HepG2 (cell line): ENCODE measurements around the gene MEGF6. TPM values are rescaled to one million over a fixed set of nuclear protein-coding genes. Genes with fewer than 3 reads are reported as not detected.

ENCODE experiments used
- ARNT2 ChIP-seq: sonication (generic); formaldehyde crosslinking; IDR thresholded peaks from 2 replicates; pipeline ENCODE4 v1.8.0; 2022; ENCODE audit warnings: mild to moderate bottlenecking, low read depth, missing genetic modification reagents, moderate library complexity
- ATF1 ChIP-seq: IDR thresholded peaks from 2 replicates; pipeline ENCODE4 v1.6.1; 2016; ENCODE audit warnings: mild to moderate bottlenecking, control low read depth
- HDAC6 ChIP-seq: fragments of 200-600 bp; sonication (generic); IDR thresholded peaks from 2 replicates; pipeline ENCODE4 v1.7.0; 2017; ENCODE audit warnings: mild to moderate bottlenecking, antibody characterized with exemption, low read length, low read depth
- HHEX ChIP-seq: IDR thresholded peaks from 2 replicates; pipeline ENCODE4 v1.6.1; 2016; ENCODE audit warnings: control low read depth
- HMGXB4 ChIP-seq, 2 experiments: sonication (generic) in 1 of 2; formaldehyde crosslinking in 1 of 2; IDR thresholded peaks; 2 replicates each; pipeline versions ENCODE4 v1.4.0 to v1.6.1; 2018 to 2020; ENCODE audit warnings: missing genetic modification reagents in 2 of 2, borderline replicate concordance in 1 of 2, low read depth in 1 of 2, mild to moderate bottlenecking in 1 of 2, missing biosample characterization in 1 of 2
- HNRNPK ChIP-seq: fragments of 200-400 bp; formaldehyde crosslinking; IDR thresholded peaks from 2 replicates; pipeline ENCODE4 v1.6.1; 2018; ENCODE audit warnings: low read length, low read depth, moderate library complexity, mild to moderate bottlenecking; ENCODE audit not compliant: poor library complexity, severe bottlenecking
- HOXD1 ChIP-seq: sonication (generic); formaldehyde crosslinking; IDR thresholded peaks from 2 replicates; pipeline ENCODE4 v1.5.0; 2020; ENCODE audit warnings: missing genetic modification reagents
- IKZF4 ChIP-seq: sonication (generic); formaldehyde crosslinking; IDR thresholded peaks from 2 replicates; pipeline ENCODE4 v1.5.1; 2020; ENCODE audit warnings: borderline replicate concordance, mild to moderate bottlenecking, low read depth, missing genetic modification reagents; ENCODE audit errors: not compliant biosample characterization
- KMT2B ChIP-seq: IDR thresholded peaks from 2 replicates; pipeline ENCODE4 v1.6.1; 2016; ENCODE audit warnings: missing genetic modification reagents, missing compliant biosample characterization
- MAX ChIP-seq: IDR thresholded peaks from 2 replicates; pipeline ENCODE4 v1.6.1; 2012; ENCODE audit warnings: inconsistent platforms
- MYPOP ChIP-seq: sonication (generic); formaldehyde crosslinking; IDR thresholded peaks from 2 replicates; pipeline ENCODE4 v1.8.1; 2023; ENCODE audit warnings: mild to moderate bottlenecking, moderate library complexity, missing genetic modification reagents
- NFYC ChIP-seq: IDR thresholded peaks from 2 replicates; pipeline ENCODE4 v1.6.1; 2016; ENCODE audit warnings: missing genetic modification reagents, missing compliant biosample characterization
- POLR2G ChIP-seq: fragments of 200-400 bp; formaldehyde crosslinking; IDR thresholded peaks from 2 replicates; pipeline ENCODE4 v1.6.1; 2018; ENCODE audit warnings: mild to moderate bottlenecking, low read depth, low read length, moderate library complexity
- TAF15 ChIP-seq: fragments of 200-400 bp; formaldehyde crosslinking; IDR thresholded peaks from one replicate; pipeline ENCODE4 v1.6.1; 2018; ENCODE audit warnings: mild to moderate bottlenecking, low read depth, low read length; ENCODE audit not compliant: poor library complexity, severe bottlenecking
- TFAP4 ChIP-seq: sonication (generic); IDR thresholded peaks from 2 replicates; pipeline ENCODE4 v1.6.1; 2016; ENCODE audit warnings: low read depth, borderline replicate concordance
- YEATS2 ChIP-seq: sonication (generic); formaldehyde crosslinking; IDR thresholded peaks from 2 replicates; pipeline ENCODE4 v1.4.0; 2020; ENCODE audit warnings: missing genetic modification reagents, borderline replicate concordance
- ZFP1 ChIP-seq: IDR thresholded peaks from 2 replicates; pipeline ENCODE4 v1.6.1; 2016
- ZNF205 ChIP-seq: IDR thresholded peaks from 2 replicates; pipeline ENCODE4 v1.6.1; 2018; ENCODE audit warnings: missing biosample characterization, missing genetic modification reagents
- ZNF232 ChIP-seq: sonication (generic); formaldehyde crosslinking; IDR thresholded peaks from 2 replicates; pipeline ENCODE4 v1.4.0; 2020; ENCODE audit warnings: missing genetic modification reagents, borderline replicate concordance
- ZNF672 ChIP-seq: sonication (generic); formaldehyde crosslinking; IDR thresholded peaks from 2 replicates; pipeline ENCODE4 v1.8.1; 2022; ENCODE audit warnings: missing genetic modification reagents
- ZNF710 ChIP-seq: sonication (generic); formaldehyde crosslinking; IDR thresholded peaks from 2 replicates; pipeline ENCODE4 v1.5.0; 2020; ENCODE audit warnings: mild to moderate bottlenecking, missing genetic modification reagents, borderline replicate concordance
- ZNF766 ChIP-seq: sonication (generic); formaldehyde crosslinking; IDR thresholded peaks from 2 replicates; pipeline ENCODE4 v1.5.0; 2020; ENCODE audit warnings: missing genetic modification reagents, borderline replicate concordance
- ZSCAN30 ChIP-seq: sonication (generic); formaldehyde crosslinking; IDR thresholded peaks from 2 replicates; pipeline ENCODE4 v1.5.0; 2020; ENCODE audit warnings: mild to moderate bottlenecking, missing genetic modification reagents
- polyA plus RNA-seq, 8 experiments: library from polyadenylated mRNA; depleted of rRNA in 3 of 8; stranded (reverse) in 7 of 8; unstranded in 1 of 8; fragments of >200 nt; fragmentation: Illumina TruSeq in 4 of 8; extraction: Trizol in 4 of 8; gene quantifications; 2 replicates each; pipeline versions ENCODE4 v1.2.1 to v1.2.3, GENCODE V29; 2011 to 2016; ENCODE audit warnings: low read depth in 4 of 8, missing spikeins in 1 of 8, mixed read lengths in 1 of 8; ENCODE audit not compliant: insufficient read depth in 1 of 8
- total RNA-seq, 5 experiments: library from RNA; depleted of rRNA; stranded (reverse); fragments of >200 nt; fragmentation: Illumina TruSeq; extraction: Trizol; gene quantifications; 2 replicates each; pipeline ENCODE4 v1.2.3, GENCODE V29; 2016; ENCODE audit warnings: low read depth in 1 of 5

Gene MEGF6
- total and polyA plus RNA-seq, 2 of the 13 experiments (the other 11 are each of a cell fraction or from before 2014, with no cell fraction given), result 1.9 TPM

GRCh38 chr1:3625151-3625907 is 14.0 kb upstream of the MEGF6 start (continued):
- peak in 1 of 2 experiments; percentile 61; a peak in 2 of 4 replicates for TF ChIP-seq HMGXB4 (CRISPR knock-in tag; IDR thresholded peaks at IDR 0.05; ENCODE audit: borderline replicate concordance in 1 of 2, low read depth in 1 of 2)
- peak; percentile 66; the same call in 1 of the 2 replicates for TF ChIP-seq ARNT2 (CRISPR knock-in tag)
- no peak for TF ChIP-seq YEATS2 (CRISPR knock-in tag)
- peak; percentile 70 for TF ChIP-seq ZNF710
- TF ChIP-seq HHEX (CRISPR knock-in tag), result no peak
- no peak; the same call in 1 of the 2 replicates for TF ChIP-seq TFAP4
- no peak for TF ChIP-seq HDAC6
- peak; percentile 80 for TF ChIP-seq MAX
- TF ChIP-seq IKZF4 (CRISPR knock-in tag), result peak; percentile 70
- TF ChIP-seq ZSCAN30 (CRISPR knock-in tag), result no peak
- no peak for TF ChIP-seq KMT2B (CRISPR knock-in tag)
- no peak for TF ChIP-seq HOXD1 (CRISPR knock-in tag)
- peak; percentile 76 for TF ChIP-seq POLR2G
- TF ChIP-seq HNRNPK, result peak; percentile 54
- TF ChIP-seq ZNF672, result no peak
- no peak for TF ChIP-seq ATF1 (CRISPR knock-in tag)
- TF ChIP-seq ZNF766 (CRISPR knock-in tag), result no peak
- TF ChIP-seq ZFP1, result no peak
- no peak for TF ChIP-seq ZNF205 (CRISPR knock-in tag)
- no peak for TF ChIP-seq ZNF232 (CRISPR knock-in tag)
- no peak for TF ChIP-seq NFYC (CRISPR knock-in tag)
- peak; percentile 68; the same call in 1 of the 2 replicates for TF ChIP-seq MYPOP (CRISPR knock-in tag)
- TF ChIP-seq TAF15, result no peak
